ENCODE results near the gene APMAP. TPM values are rescaled to one million over a fixed set of nuclear protein-coding genes. Genes with fewer than 3 reads are reported as not detected.
A peak's percentile ranks its signal among the peaks of the same experiment; 100 is the strongest.

Gene APMAP
- total and polyA plus RNA-seq, 5 experiments from 2014 or later, result 46.0 to 234 (median 74.5) TPM

DNA sequence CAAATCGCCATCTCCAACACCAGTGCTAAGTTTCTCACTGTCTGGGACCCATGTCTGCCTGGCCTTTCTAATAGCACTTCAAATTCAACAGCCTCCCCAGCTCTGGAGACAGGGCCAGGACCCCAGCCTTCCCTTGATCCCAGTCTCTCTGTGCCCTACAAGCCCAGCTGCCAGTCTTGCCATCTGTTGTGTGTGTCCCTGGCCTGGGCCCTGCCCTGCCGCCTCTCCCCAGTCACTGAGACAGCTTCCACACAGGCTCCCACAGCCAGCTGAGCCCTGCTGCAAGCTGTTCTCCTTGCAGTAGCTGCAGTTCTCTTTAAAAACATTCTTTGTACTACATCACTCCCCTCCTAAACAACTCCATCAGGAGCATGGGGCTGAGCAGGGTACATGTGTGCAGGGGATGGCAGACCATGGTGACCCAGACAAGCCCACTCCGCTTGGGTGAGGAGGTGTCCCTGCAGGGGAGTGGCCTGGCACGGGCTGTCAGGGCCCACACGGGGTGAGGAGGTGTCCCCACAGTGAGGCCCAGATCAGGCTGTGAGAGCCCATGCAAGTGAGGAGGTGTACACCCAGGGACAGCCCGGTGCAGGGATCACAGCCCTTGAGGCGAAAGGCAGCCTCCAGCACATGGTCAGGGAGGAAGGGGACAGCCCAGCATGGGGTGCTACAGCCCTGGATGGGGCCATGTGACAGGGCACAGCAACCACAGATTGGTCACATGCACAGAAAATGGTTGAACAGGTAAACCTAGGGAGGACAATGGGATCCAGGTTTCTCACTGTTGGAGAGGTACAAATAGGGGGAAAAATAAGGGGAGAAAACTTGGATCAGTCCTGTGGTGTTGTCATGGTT lies 27.3 kb downstream of the APMAP start:
- no peak overlapping the region for H3K4me3 Mint-ChIP-seq
- H3K4me1 Mint-ChIP-seq, result peaks cover 0 to 57% (median 11%) of the 10 kb centered on the region in 4 donors
- H3K36me3 Mint-ChIP-seq, result peaks cover 4 to 94% (median 36%) of the 10 kb centered on the region in 3 donors
- no peaks in the 10 kb centered on the region for H3K9me3 Mint-ChIP-seq
- DNase-seq (no peak), ATAC-seq (no peak)
- H3K27me3 Mint-ChIP-seq, result no peaks in the 10 kb centered on the region
- POLR2A ChIA-PET, result interaction anchor here (0.6 kb wide), 1 partner anchor 193 kb away, joined by 4 read pairs; no protein-coding TSS in a partner anchor
- H3K27ac Mint-ChIP-seq, result peak overlapping the region in 8 of 10 donors; percentile 3 to 90 (median 44)

DNA sequence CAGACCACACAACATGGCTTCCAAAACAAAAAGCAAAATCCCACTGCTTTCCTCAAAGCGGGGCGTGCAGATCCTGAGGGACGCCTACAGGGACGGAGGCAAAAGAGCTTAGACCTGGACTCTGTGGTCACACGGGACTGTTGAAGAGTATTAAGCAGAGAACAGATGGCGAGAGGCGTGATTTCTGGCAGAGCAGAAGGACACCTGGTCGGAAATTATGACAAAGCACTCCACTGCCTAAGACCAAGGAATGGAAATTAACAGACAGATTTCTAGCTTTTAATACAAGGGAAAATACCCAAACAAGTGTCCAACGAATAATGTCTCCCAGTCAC lies 28.1 kb downstream of the APMAP start:
- POLR2A ChIA-PET, result no interaction called here
- Mint-ChIP-seq H3K27me3 (no peaks in the 10 kb centered on the region), H3K36me3 (peaks cover 4 to 85% (median 36%) of the 10 kb centered on the region in 3 donors), H3K4me1 (peaks cover 0 to 57% (median 11%) of the 10 kb centered on the region in 4 donors), H3K9me3 (no peaks in the 10 kb centered on the region), H3K27ac (peak overlapping the region in 9 of 10 donors; percentile 1 to 90 (median 34)), H3K4me3 (no peak overlapping the region)
- DNase-seq (no peak), ATAC-seq (no peak)

DNA sequence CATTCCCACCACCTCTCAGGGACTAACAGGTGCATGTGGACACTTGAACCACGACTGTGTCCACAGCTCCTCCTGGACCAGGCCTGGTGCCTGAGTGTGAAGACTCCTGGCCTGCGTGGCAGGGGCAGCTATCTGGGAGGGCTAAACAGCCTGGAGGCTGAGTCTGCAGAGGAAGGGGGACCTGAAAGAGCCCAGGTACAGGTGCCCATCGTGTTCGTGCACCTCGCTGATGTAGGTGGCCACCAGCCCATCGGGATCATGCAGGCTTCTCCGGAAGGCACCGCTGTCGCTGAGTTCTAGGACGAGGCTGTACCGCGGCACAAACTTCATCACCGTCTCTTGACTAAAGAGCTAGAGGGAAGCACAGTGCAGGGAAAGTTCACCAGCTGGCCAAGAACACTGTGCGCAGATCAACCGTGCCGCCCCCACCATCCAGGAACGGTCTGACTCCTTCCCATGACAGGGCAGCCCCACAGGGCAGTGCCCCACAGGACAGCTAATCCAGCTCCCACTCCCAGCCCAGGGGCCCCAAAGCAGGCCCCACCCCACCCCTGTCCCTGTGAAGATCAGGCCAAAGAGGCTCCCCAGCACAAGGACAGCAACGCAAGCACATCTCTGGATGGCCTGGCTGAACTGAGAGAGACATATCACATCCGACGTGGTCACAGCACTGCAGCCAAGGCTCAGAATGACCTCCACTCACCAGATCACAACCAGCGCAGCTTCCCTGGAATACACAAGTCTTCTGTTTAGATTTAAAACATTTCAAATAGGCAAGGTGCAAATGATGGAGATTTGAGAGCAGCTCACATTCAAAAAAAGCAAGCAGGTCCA lies 28.7 kb downstream of the APMAP start:
- DNase-seq, result no peak
- POLR2A ChIA-PET, result no interaction called here
- peaks cover 4 to 84% (median 32%) of the 10 kb centered on the region in 3 donors for H3K36me3 Mint-ChIP-seq
- H3K27ac Mint-ChIP-seq, result peak overlapping the region in 7 of 10 donors; percentile 1 to 96 (median 44)
- H3K4me3 Mint-ChIP-seq, result no peak overlapping the region
- peaks cover 0 to 57% (median 11%) of the 10 kb centered on the region in 4 donors for H3K4me1 Mint-ChIP-seq
- ATAC-seq, result no peak
- H3K27me3 Mint-ChIP-seq, result no peaks in the 10 kb centered on the region
- H3K9me3 Mint-ChIP-seq, result no peaks in the 10 kb centered on the region

DNA sequence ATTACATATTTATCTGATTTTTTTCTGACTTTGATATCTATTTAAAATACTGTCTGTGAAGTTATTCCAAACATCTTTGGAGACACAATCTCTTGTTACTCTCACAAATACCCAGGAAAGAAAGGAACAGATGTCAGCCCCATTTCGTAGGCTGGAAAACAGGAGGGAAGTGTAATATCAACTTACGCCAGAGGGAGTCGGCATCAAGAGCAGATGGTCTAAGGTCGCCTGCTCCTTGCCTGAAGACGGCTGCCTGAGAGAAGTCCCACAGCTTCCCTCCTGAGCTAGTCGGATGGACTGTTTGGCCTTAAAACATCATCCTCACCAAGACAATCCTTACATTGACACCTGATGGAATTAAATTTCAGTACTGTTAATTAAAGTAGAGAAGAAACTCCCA lies 30.0 kb downstream of the APMAP start:
- Mint-ChIP-seq H3K4me1 (peaks cover 0 to 54% (median 9%) of the 10 kb centered on the region in 4 donors), H3K9me3 (no peaks in the 10 kb centered on the region), H3K36me3 (peaks cover 4 to 79% (median 20%) of the 10 kb centered on the region in 3 donors), H3K27ac (peak overlapping the region in 8 of 10 donors; percentile 36 to 96 (median 69)), H3K27me3 (no peaks in the 10 kb centered on the region), H3K4me3 (peak overlapping the region in 1 of 10 donors; percentile 12)
- ATAC-seq (no peak), DNase-seq (no peak)
- POLR2A ChIA-PET, result no interaction called here

DNA sequence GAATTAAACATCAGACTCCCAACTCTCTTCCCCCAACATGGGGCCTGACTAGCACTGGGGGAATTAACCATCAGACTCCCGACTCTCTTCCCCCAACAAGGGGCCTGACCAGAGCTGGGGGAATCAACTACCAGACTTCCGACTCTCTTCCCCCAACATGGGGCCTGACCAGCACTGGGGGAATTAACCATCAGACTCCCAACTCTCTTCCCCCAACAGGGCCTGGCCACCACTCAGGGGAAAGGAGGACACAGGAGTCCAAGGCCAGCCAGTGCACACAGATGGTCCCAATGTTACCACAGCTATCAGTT lies 30.4 kb downstream of the APMAP start:
- Mint-ChIP-seq H3K4me3 (no peak overlapping the region), H3K9me3 (no peaks in the 10 kb centered on the region), H3K27ac (peak overlapping the region in 7 of 10 donors; percentile 27 to 96 (median 80)), H3K27me3 (no peaks in the 10 kb centered on the region), H3K36me3 (peaks cover 4 to 75% (median 17%) of the 10 kb centered on the region in 3 donors), H3K4me1 (peaks cover 0 to 51% (median 9%) of the 10 kb centered on the region in 4 donors)
- POLR2A ChIA-PET, result no interaction called here
- DNase-seq (no peak), ATAC-seq (no peak)

DNA sequence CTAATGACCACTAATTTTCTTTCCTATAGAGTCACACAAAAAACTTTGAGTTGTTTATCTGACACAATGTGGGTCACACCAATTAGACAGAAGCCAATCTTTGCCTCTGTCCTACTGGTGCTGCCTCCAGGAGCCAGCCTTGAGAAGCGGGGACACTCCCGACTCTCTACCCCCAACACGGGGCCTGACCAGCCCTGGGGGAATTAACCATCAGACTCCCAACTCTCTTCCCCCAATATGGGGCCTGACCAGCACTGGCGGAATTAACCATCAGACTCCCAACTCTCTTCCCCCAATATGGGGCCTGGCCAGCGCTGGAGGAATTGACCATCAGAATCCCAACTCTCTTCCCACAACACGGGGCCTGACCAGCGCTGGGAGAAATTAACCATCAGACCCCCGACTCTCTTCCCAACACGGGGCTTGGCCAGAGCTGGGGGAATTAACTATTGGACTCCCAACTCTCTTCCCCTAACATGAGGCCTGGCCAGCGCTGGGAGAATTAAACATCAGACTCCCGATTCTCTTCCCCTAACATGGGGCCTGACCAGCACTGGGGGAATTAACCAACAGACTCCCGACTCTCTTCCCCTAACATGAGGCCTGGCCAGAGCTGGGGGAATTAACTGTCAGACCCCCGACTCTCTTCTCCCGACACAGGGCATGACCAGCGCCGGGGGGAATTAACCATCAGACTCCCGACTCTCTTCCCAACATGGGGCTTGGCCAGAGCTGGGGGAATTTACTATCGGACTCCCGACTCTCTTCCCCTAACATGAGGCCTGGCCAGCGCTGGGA lies 31.0 kb downstream of the APMAP start:
- peaks cover 0 to 51% (median 9%) of the 10 kb centered on the region in 4 donors for H3K4me1 Mint-ChIP-seq
- H3K27ac Mint-ChIP-seq, result peak overlapping the region; percentile 41 to 96 (median 82)
- ATAC-seq, result no peak
- POLR2A ChIA-PET, result no interaction called here
- H3K4me3 Mint-ChIP-seq, result peak overlapping the region in 1 of 10 donors; percentile 73
- no peak for DNase-seq
- no peaks in the 10 kb centered on the region for H3K9me3 Mint-ChIP-seq
- H3K36me3 Mint-ChIP-seq, result peaks cover 4 to 71% (median 17%) of the 10 kb centered on the region in 3 donors
- no peaks in the 10 kb centered on the region for H3K27me3 Mint-ChIP-seq

DNA sequence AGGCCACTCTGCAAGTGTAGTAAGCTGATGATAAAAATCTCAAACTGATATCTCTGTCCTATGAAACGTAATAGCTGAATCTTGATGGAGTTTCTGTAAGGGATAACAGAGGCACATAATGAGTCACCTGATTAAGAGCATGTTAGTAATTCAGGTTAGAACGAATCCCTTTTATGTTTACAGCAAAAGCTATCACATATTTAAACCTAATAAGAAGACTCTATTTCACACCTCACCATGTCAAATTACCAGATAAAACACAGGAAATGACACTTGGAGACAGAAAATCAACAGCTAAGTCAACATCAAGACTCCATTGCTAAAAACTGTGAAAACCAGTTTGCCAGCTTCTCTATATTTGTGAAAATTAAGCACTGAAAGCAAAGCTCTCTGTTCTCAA lies 31.7 kb downstream of the APMAP start:
- peaks cover 0 to 54% (median 13%) of the 10 kb centered on the region in 4 donors for H3K4me1 Mint-ChIP-seq
- peak in 1 of 10 donors; percentile 55 for DNase-seq
- H3K27ac Mint-ChIP-seq, result peak overlapping the region in 9 of 10 donors; percentile 54 to 96 (median 80)
- peaks cover 4 to 64% (median 13%) of the 10 kb centered on the region in 3 donors for H3K36me3 Mint-ChIP-seq
- POLR2A ChIA-PET, result no interaction called here
- H3K27me3 Mint-ChIP-seq, result no peaks in the 10 kb centered on the region
- H3K9me3 Mint-ChIP-seq, result no peaks in the 10 kb centered on the region
- peak overlapping the region in 1 of 10 donors; percentile 73 for H3K4me3 Mint-ChIP-seq
- peak; percentile 14 to 33 for ATAC-seq

DNA sequence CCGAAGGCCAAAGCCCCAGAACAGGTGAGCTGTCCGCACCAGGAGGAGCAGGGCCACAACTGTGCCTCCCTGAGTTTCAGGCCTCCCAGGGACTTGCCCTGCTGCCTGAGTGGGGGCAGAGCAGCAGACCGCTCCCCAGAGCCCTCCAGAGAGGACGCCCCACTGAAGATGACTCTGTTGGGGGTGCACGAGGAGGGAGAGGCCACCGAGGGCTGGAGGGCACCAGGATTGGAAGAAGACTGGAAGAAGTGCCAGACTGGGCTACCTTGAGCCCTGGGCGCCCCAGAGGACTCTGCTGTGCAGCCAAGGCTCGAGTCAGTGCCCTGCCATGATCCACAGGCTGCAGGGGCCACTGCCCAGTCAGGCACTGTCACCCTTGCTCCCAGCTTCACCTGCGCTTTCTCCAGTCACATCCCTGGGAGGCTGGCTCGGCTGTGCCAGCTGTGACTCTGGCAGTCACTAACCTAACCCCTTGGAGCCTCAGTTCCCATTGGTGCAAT lies 32.2 kb downstream of the APMAP start:
- peaks cover 4 to 59% (median 13%) of the 10 kb centered on the region in 3 donors for H3K36me3 Mint-ChIP-seq
- H3K9me3 Mint-ChIP-seq, result no peaks in the 10 kb centered on the region
- H3K4me1 Mint-ChIP-seq, result peaks cover 3 to 54% (median 15%) of the 10 kb centered on the region in 4 donors

DNA sequence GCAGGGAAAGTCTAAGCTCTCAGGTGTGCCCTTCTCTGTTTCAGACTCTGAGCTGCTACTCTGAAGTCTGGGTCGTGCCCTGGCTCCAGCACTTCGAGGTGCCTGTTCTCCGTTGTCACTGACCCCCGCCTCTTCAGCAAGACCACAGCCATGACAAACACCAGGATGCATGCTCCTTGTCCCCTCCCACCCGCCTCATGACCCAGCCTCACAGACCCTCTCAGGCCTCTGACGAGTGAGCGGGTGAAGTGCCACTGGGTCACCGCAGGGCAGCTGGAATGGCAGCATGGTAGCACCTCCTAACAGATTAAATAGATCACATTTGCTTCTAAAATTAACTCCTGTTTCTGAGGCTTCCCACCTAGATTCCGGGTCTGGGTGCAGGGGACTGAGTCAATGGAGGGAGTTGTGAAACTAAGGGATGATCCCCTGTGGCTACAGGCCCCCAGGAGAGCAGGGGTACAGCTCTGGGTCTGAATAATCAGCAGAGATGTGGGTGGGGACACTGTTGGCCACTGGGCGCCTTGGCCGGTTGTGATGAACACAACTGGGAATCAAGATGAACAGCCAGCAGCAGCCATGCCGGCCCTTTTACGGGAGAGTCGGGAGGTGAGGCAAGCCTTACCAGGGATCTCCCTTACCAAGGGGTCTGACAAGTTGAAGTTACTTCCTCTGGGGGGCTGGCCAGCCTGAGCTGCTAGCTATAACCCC lies 32.8 kb downstream of the APMAP start:
- peak overlapping the region in 6 of 10 donors; percentile 22 to 96 (median 70) for H3K27ac Mint-ChIP-seq
- DNase-seq (no peak), ATAC-seq (no peak)
- no peaks in the 10 kb centered on the region for H3K9me3 Mint-ChIP-seq
- POLR2A ChIA-PET, result interaction anchor here (0.6 kb wide), 1 partner anchor 1067 kb away, joined by 3 read pairs; no protein-coding TSS in a partner anchor
- H3K27me3 Mint-ChIP-seq, result no peaks in the 10 kb centered on the region
- H3K4me1 Mint-ChIP-seq, result peaks cover 9 to 54% (median 18%) of the 10 kb centered on the region in 4 donors
- H3K36me3 Mint-ChIP-seq, result peaks cover 4 to 54% (median 10%) of the 10 kb centered on the region in 3 donors
- peak overlapping the region in 1 of 10 donors; percentile 75 for H3K4me3 Mint-ChIP-seq

More for the DNA sequence above, 32.2 kb downstream of the APMAP start:
- no peak for DNase-seq
- POLR2A ChIA-PET, result interaction anchor here (0.6 kb wide), 1 partner anchor 1068 kb away, joined by 3 read pairs; no protein-coding TSS in a partner anchor
- no peaks in the 10 kb centered on the region for H3K27me3 Mint-ChIP-seq
- peak overlapping the region in 1 of 10 donors; percentile 75 for H3K4me3 Mint-ChIP-seq
- peak in 1 of 2 donors; percentile 17 for ATAC-seq
- H3K27ac Mint-ChIP-seq, result peak overlapping the region in 6 of 10 donors; percentile 54 to 96 (median 72)

DNA sequence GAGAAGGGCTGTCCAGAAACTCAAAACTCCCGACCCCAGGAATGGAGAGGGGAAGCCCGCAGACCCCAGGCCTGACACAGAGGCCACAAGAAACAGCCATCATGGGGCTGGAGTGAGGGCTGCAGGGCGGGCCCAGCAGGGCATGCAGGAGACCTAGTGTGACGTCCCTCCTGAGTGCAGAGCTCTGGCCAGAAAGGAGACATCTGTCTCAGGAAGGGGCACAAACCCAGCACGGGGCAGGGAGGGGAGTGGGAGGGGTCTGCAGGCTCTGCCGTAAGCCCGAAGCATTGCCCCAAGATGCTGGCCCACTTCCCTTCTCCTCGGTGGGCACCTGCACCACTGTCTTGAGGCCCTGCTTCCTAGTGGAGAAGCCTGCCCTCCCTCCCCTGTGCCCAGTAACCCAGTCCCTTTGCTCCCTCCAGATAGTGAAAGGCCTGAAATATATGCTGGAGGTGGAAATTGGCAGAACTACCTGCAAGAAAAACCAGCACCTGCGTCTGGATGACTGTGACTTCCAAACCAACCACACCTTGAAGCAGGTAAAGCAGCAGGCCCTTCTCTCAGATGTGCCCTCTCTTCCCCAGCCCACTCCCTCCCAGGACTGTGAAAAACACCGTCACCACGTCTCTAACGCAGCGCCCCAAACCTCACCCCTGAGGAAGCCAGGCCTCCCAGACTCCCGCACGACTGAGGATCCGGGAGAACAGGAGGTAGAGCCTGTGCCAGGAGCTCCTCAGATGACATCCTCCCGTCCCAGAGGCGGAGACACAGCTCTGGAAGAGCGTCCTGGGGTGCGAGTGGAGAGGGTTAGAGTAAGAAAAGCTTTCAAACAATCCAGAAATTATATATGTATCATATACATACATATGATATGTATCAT lies 33.8 kb downstream of the APMAP start:
- Mint-ChIP-seq H3K27ac (peak overlapping the region in 9 of 10 donors; percentile 22 to 96 (median 56)), H3K4me1 (peaks cover 10 to 57% (median 20%) of the 10 kb centered on the region in 4 donors), H3K4me3 (peak overlapping the region in 1 of 10 donors; percentile 30), H3K36me3 (peaks cover 4 to 46% (median 5%) of the 10 kb centered on the region in 3 donors), H3K27me3 (no peaks in the 10 kb centered on the region), H3K9me3 (no peaks in the 10 kb centered on the region)
- DNase-seq, result peak in 1 of 10 donors; percentile 41
- ATAC-seq, result no peak
- POLR2A ChIA-PET, result no interaction called here
